SK-N-SH (cell line): Measurements from ENCODE around the gene PYGM.

Experiments
- CTCF ChIP-seq: fragments of 200-600 bp; sonication (generic); IDR thresholded peaks from 2 replicates; pipeline ENCODE4 v1.6.1; 2017; ENCODE audit warnings: antibody characterized with exemption, mild to moderate bottlenecking, moderate library complexity
- EP300 ChIP-seq, 2 experiments: IDR thresholded peaks; 2 replicates each; pipeline versions ENCODE4 v1.4.0 to v1.6.1; 2012; ENCODE audit warnings: borderline replicate concordance in 1 of 2, low read depth in 1 of 2, low read length in 1 of 2
- USF2 ChIP-seq: fragments of 150-350 bp; IDR thresholded peaks from 2 replicates; pipeline ENCODE4 v1.6.1; 2017; ENCODE audit warnings: antibody characterized with exemption, low read length, low read depth, borderline replicate concordance

- TF ChIP-seq CTCF (no peak), USF2 (no peak), EP300 (IDR thresholded peaks at IDR 0.05; ENCODE audit: borderline replicate concordance in 1 of 2, low read depth in 1 of 2, low read length in 1 of 2) (no peak)
Measured at GRCh38 chr11:64770120-64770519, 10.3 kb upstream of the PYGM start.
